Raji (cell line): Measurements from ENCODE around the gene SLC25A28.

Experiments
- POLR2A ChIP-seq: IDR thresholded peaks from 2 replicates; pipeline ENCODE4 v1.6.1; 2011; ENCODE audit warnings: low read depth, low read length, control low read depth; ENCODE audit not compliant: insufficient read depth

SLC25A28 gene

GRCh38 chr10:99609186-99609585 is 11.1 kb downstream of the SLC25A28 start:
- TF ChIP-seq POLR2A, result no peak

GRCh38 chr10:99605351-99605750 is 14.9 kb downstream of the SLC25A28 start:
- TF ChIP-seq POLR2A, result no peak

- TF ChIP-seq POLR2A, result no peak
Measured at GRCh38 chr10:99604862-99605261, 15.4 kb downstream of the SLC25A28 start.

- no peak for TF ChIP-seq POLR2A
Measured at GRCh38 chr10:99598781-99599509, 21.3 kb downstream of the SLC25A28 start.

- TF ChIP-seq POLR2A, result no peak
Measured at GRCh38 chr10:99598011-99598410, 22.2 kb downstream of the SLC25A28 start.

GRCh38 chr10:99595770-99596465 is 24.3 kb downstream of the SLC25A28 start:
- TF ChIP-seq POLR2A, result no peak

GRCh38 chr10:99595236-99595635 is 25.0 kb downstream of the SLC25A28 start:
- TF ChIP-seq POLR2A, result no peak

GRCh38 chr10:99593312-99593711 is 26.9 kb downstream of the SLC25A28 start:
- no peak for TF ChIP-seq POLR2A

- TF ChIP-seq POLR2A, result no peak
Measured at GRCh38 chr10:99590799-99591198, 29.4 kb downstream of the SLC25A28 start.

GRCh38 chr10:99583687-99584086 is 36.6 kb downstream of the SLC25A28 start:
- no peak for TF ChIP-seq POLR2A

GRCh38 chr10:99582255-99582770 is 37.9 kb downstream of the SLC25A28 start:
- no peak for TF ChIP-seq POLR2A

- TF ChIP-seq POLR2A, result no peak
Measured at GRCh38 chr10:99579971-99580370, 40.3 kb downstream of the SLC25A28 start.

- no peak for TF ChIP-seq POLR2A
Measured at GRCh38 chr10:99573790-99574189, 46.4 kb downstream of the SLC25A28 start.

- no peak for TF ChIP-seq POLR2A
Measured at GRCh38 chr10:99571816-99572215, 48.4 kb downstream of the SLC25A28 start.

- no peak for TF ChIP-seq POLR2A
Measured at GRCh38 chr10:99569961-99570360, 50.3 kb downstream of the SLC25A28 start.

GRCh38 chr10:99569253-99569939 is 50.8 kb downstream of the SLC25A28 start:
- TF ChIP-seq POLR2A, result no peak
